ENCODE results near the gene SH3GLB1.

The SH3GLB1 gene

DNA sequence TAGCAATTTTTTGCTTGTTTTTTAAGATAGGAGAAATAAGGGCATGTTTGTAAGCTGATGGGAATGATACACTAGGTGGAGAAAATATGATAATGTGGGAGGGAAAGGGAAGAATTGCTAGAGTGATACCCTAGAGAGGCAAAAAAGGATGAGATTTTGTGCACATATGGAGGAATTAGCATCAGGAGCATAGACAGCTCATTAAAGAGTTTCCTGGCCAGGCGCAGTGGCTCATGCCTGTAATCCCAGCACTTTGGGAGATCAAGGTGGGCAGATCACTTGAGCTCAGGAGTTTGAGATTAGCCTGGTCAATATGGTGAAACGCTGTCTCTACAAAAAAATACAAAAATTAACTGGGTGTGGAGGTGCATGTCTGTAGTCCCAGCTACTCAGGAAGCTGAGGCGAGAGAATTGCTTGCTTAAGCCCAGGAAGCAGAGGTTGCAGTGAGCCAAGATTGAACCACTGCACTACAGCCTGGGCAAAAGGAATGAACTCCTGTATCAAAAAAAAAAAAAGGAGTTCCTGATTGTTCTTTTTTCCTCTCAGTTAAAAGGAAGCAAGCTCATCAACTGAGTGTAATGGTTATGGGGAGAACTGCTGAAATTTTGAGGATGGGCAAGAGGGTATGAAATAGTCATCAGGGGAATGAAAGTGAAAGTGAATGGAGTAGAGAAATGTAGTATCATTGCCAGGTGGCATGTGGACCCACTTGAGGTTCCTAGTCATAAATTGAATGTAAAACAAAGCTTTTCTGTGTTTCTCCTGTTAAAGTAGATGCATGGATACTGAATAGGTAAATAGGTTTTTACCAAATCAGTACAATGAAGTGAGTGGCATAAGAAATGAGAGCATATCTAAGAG is 35.5 kb downstream of the SH3GLB1 start:
- no peak for DNase-seq

DNA sequence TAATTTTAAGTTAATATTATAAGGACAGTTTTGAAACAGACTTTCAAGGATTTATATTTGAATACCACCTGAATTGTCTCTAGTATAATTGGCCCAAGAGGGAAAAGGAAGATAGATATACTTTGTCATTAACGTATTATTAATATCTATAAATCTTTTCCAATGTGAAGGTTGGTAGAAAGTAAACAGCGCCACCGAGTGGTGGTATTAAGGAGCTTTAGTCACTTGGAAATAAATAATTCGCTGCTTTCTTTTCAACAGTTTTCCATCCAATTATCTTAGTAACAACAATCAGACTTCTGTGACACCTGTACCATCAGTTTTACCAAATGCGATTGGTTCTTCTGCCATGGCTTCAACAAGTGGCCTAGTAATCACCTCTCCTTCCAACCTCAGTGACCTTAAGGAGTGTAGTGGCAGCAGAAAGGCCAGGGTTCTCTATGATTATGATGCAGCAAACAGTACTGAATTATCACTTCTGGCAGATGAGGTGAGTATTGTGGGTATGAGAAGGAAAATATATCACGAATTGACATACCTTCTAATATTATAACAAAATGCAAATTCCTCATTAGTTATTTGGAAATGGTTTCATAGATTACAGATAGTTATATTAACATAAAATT is 37.7 kb downstream of the SH3GLB1 start:
- DNase-seq, result peak; percentile 76

DNA sequence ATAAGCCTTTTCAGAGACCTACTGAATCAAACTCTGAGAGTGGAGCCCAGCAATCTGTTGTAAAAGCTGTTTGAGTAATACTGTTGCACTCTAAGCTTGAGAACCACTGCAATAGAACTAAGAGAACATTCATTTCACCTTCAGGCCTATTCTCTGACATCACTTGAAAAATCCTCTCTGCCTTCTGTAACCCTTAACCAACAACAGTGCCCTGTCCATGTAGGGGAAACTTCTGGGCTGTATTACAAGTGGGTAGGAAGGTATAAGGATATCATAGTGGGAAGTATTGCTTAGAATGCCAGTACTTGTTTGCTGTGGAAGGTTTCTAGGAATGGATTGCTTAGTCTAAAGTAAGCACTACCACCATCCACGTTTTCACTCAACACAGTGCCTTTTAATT is 42.9 kb downstream of the SH3GLB1 start:
- DNase-seq, result no peak

DNA sequence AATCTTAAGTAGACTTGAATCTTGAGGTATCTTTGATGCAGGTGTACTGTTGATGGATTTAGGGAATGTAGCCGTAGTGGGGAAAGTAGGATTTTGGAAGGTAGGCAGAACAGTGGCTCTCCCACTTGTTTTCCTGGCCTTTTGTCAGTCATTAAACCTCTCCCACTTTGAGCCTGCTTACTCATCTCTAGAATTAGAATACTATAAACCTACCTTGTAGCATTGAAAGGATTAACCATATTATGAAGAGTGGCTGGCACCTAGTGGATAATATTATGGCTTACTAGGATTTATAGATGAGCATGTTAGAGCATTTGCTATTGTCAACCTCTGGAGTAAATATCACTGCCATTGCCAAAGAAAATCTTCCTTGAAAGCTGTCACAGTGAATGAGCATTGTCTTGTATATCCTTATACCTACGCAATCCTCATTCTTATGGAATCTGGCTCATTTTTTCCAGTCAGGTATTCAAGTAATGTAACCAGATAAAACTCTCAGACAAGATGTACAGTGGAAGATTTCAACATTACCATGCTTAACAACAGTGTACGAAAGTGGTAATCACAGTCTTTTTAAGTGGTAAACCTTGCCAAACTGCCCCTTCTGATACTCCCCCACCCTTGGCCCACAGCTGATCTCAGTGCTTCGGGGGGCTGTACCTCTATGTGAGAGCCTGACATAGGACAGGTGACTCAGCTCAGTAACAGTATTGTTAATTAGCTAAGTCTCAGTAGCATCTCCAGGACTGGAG is 44.4 kb downstream of the SH3GLB1 start:
- no peak for DNase-seq

DNA sequence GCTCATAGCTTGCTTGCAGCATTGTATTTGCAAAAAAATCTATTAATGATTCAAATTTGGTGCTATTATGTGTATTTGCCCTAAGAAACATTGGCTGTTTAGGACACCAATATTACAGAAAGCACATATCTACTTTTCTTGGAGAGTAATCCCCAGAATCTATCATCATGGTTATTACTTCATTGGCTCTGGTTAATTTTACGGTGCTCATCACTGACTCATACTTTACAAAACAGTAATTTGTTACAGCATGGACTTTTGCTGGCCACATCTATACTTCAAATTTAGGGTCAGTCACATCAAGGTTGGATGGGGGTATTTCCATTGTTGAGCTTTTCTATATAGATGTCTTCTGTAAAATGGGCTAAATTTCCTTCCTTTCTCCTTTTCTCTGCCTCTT is 45.7 kb downstream of the SH3GLB1 start:
- no peak for DNase-seq

DNA sequence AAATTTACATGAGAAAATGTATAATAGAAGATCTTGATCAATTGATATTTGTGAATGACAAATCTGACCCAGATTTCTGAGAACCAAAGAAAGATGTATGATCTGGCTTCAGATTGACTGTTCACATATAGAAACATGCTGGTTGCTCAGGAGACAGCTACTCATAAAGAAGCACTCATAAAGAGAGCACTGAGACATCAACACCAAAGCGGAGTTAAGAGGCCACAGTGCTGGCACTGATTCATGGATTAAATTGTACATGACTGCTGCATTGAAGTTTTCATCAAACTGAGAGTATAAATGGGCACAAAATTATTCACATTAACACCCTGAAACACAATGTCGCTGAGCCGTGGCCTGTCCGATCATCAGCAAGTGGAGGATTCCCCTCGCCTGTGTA is 46.2 kb downstream of the SH3GLB1 start:
- DNase-seq, result no peak

DNA sequence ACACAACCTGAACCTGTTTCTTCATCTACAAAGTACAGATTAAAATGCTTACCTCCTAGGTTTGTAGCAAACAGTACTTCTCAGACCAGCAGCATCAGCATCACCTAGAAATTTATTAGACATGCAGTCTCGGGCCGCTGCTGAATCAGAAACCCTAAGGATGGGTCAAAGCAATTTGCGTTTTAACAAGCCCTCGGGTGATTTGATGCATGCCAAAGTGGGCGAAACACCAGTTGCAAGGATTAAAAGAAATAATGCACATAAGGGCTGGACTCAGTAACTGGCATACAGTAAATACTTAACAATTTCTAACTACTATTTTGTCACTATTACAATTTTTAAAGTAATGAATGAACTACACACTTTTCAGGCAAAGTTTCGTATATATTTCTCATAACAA is 47.5 kb downstream of the SH3GLB1 start:
- no peak for DNase-seq

DNA sequence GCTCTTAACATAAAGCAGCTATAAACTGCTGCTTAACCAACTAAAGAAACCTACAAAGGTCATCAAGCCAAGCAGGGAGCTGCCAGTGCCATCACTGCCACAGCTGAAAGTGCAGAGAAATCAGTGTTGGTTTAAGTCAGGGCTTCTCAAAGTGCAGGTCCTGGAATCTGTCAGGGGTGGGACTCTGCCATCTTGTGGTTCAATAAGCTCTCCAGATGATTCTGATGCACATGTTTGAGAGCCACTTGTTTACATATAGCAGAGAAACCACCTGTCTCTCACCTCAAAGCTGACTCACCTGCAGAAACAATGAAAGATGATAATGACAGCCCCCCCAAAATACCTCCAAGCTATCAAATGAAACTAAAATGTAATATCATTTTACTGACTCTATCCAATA is 49.3 kb downstream of the SH3GLB1 start:
- no peak for DNase-seq

DNA sequence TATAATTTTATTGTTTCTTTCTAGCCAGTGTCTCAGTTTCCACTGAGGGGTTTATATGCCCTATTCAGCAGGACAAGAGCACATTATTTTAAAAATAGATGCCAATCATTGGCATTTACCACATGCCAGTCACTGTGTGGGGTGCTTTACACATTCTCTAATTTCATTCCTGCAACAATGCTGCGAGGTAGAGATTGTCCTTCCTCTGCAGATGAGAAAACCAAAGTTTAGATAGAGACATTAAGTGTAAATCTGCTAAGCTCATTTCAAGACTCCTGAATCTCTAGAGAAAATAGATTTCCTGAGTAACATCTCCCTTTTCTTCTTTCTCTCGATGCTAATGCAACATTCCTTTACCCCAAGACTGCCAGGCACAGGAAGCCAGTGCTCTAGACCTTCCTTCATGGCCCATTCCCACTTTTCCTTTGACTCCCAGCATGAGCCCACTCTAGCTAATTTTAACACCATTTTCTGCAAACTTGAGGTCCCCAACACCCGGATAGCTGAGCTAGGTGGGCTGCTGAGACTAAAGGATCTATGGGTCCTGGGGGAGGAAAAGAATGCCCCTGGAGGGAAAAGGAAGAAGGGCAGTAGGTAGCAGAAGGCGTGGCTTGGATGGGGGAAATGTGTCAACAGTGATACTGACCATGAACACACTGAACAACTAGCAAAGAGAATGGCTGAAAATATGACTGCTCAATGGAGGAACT is 50.0 kb downstream of the SH3GLB1 start:
- no peak for DNase-seq

DNA sequence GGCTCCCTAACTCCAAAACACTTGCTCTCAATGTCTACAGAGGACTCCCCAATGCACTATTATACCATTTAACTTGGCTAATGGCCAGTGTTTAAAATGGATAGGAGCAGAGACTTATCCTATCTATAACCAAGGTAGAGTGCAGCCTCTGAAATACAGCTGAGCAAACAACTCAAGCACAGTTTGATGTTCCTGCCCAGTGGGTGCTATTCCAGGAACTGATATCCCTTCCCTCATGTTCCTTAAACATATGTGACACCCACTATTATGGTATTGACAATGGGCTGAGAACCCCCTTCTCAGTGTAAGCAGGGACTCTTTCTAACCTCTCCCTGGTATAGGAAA is 51.7 kb downstream of the SH3GLB1 start:
- no peak for DNase-seq

DNA sequence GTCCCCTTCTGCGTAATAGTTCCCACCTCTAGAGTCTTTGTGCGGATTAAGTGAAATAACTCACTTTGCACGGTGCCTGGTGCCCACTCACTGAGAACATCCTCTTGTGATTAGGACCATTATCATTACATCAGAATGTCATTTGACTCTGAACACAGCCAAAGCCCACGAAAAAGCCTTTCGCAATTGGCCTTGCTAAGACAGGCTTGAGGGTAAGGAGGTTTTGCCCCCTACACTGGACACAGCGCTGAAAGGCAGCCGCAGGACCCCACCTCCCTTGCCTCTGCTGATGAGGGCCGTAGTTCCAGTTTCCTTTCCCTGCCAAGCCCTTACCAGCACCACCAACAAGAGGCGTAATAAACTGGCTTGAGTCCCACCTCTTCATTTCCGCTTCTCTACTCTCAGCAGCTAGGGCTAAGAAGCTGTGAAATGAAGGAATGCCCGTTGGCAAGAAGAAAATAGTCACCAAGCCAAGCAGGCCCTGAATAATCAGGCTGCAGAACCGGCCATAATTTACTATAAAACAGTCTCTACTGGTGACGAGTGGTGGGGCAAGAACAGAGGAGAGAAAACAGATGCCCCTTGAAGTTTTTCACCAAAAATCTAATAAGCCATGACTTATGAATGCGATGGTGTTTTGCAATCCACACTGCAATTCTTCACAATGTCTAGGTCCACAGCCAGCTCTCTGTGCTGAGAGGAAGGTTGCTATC is 53.1 kb downstream of the SH3GLB1 start:
- DNase-seq, result no peak

DNA sequence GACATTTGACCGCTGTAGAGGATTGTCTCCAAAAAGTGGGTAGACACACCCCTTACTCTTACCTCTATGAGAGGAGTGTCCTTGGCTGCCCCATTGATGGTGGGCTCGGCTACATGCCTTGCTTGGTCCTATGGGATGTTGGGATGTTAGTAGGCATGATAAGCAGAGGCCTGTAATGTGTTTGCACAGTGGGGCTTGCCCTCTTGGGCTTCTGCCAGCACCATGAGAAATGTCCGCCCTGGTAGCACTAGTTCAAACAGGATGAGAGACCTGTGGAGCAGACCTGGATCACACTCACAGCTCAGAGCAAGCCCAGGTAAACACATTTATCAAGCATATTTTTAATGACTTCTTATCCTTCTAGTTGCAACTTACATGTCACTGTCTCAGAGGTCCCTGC is 54.2 kb downstream of the SH3GLB1 start:
- no peak for DNase-seq

DNA sequence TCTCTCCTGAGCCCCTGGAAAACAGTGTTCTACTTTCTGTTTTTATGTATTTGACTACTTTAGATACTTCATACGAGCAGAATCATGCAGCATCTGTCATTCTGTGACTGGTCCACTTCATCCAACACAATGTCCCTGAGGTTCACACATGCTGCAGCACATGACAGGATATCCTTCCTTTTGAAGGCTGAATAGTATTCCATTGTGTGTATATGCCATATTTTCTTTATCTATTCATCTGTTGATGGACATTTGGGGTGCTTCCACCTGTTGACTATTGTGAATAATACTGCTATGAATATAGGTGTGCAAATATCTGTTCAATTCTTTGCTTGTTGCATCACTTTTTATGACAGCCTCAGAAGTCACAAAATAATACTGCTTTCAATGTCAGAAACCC is 55.8 kb downstream of the SH3GLB1 start:
- DNase-seq, result no peak

DNA sequence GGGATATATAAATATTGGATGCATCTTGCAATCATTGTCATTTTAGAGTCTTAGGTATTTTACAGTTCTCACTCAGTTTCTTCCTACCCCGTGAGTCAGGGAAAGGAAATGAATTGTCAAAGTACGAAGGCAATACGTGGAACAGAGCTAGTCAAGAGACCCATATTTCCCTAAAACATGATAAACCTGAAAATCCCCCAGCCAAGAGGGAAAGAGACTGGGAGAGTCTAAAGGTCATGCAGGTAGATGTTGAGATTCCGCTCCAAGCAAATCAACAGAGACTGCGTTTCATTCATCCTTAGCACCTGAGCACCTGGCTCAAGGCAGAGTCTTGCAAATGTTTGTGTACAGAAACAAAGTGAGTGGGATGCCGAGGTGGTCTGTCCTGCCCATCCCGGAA is 58.0 kb downstream of the SH3GLB1 start:
- no peak for DNase-seq

DNA sequence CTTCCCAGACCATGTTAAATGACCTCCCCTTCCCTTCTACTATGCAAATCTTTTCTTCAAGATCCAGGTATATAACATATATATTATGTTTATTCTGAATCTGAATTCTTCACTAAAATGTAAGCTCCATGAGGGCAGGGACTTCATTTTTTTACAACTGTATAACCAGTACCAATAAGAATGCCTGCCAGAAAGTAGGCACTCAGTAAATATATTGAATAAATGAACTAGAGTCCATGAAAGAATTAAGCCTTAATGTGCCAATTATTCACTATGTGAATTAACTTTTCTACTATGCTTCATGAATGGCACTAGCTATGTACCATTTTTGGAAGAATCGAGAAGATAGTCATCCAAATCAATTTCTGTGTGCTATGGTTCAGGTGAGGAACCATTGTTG is 60.1 kb downstream of the SH3GLB1 start:
- no peak for DNase-seq

DNA sequence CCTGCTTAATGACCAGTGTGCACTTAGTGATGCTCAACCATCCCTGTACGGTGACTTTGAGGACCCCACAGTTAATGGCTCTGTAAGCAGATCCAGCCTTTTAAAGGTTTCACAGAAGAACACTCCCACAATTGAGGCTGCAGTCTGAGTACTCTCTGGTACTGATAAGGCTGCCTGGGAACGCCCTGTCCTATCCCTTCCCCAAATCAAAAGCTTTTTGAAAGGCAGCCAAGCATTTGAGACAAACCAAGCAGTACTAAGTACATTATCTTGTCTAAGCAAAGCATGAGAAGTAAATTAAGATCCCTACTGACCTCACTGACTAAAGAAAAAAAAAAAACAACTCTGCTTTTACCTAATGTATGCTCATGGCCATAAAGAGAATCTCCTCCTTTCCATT is 60.7 kb downstream of the SH3GLB1 start:
- DNase-seq, result no peak

DNA sequence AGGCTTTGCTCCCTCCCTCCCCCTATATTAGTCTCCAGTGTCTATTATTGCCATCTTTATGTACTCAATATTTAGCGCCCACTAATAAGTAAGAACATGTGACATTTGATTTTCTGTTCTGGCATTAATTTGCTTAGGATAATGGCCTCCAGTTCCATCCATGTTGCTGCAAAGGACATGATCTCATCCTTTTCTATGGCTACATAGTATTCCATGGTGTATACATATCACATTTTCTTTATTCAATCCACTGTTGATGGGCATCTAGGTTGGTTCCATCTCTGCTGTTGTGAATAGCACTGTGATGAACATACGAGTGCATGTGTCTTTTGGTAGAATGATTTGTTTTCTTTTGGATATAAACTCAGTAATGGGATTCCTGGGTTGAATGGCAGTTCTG is 61.3 kb downstream of the SH3GLB1 start:
- DNase-seq, result no peak

DNA sequence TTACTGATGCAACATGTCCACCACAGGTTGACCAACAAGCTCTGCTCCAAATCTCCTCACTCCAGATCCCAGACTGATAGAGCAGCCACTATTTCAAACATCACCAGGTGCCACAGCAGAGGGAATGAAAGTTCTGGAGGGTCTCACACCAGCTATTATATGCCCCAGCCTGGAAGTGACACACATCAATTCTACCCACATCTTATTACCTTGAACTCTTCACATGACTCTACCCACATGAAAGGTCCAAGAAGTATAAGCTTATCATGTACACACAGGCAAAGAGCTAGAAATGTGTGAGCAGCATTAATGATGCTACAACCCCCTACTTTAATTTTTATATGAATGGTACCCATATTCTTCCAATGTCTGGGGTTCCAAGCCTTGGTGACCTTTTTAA is 64.2 kb downstream of the SH3GLB1 start:
- DNase-seq, result no peak

DNA sequence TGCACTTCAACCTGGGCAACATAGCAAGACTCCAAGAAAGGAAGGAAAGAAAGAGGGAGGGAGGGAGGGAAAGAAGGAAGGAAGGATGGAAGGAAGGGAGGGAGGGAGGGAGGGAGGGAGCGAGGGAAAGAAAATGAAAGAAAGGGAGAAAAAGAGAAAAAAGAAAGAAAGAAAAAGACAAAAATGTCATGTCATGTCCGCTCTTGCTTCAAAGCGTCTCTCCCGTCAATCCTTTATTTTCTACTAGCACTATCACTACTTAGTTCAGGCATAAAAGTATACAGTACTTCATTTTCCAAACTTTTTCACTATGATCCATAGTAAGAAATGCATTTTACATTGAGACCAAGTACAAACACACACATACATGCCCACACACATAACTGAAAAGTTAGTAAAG is 64.7 kb downstream of the SH3GLB1 start:
- DNase-seq, result no peak

DNA sequence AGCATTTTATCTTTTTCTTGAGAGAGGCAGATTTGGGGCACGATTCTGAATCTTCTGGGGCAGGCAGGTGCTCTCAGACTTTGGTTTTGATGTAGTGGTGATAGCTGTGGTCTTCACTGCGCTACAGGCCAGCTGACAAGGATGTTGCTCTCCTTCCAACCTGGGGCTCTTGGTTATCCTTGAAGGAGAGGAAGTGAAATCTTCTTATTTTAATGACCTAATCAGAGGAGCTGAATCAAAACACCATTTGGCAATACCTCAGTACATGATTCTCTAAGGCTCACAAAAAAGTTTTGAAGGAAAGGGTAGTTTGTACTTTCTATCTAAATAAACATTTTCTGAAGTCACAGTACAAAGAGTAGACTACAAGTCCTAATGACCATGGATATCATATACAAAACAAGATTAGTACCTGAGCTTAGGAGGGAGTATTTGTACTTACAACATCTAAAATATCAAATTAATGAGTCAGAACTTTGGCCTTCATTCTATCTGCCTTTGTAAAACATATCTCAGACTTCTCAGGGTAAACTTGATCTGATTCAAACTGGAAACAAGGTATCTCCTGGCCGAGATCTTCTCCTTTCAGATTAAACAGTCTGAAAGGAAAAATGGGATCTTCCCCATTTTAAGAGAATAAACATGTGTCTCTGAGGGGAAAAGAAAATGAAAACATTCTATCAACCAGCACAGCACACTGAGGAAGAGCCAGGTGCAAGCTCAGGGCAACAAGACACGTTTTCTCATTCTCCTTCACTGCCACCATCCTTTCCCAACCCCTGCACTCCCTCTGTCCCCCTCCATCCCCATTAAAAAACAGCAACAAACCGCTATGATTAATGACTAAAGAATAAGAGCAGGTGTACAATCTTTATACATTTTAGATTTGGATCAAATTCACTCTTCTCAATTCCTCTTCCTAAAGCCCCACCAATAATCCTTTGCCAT is 69.2 kb downstream of the SH3GLB1 start:
- no peak for DNase-seq
